Neuronal stem cell (in vitro differentiated cells): Measurements from ENCODE around the gene NSMCE1.
A peak's percentile ranks its signal among the peaks of the same experiment; 100 is the strongest.

ENCODE experiments used
- DNase-seq: peaks from one replicate; pipeline ENCODE4 v3.0.0-alpha.2; 2013; ENCODE audit warnings: low spot score
- H2AFZ ChIP-seq: one replicate; pipeline ENCODE4 v1.6.1; 2013; ENCODE audit warnings: mild to moderate bottlenecking, low read length, inconsistent platforms
- H2AK5ac ChIP-seq: 2 replicates; pipeline ENCODE4 v1.6.1; 2013; ENCODE audit warnings: low read depth, mild to moderate bottlenecking, inconsistent platforms, low read length, moderate library complexity, mixed read lengths
- H2BK120ac ChIP-seq: 2 replicates; pipeline ENCODE4 v1.6.1; 2013; ENCODE audit warnings: low read depth, mild to moderate bottlenecking, inconsistent platforms, low read length, moderate library complexity, mixed read lengths
- H2BK12ac ChIP-seq: one replicate; pipeline ENCODE4 v1.6.1; 2013; ENCODE audit warnings: low read length, inconsistent platforms
- H2BK15ac ChIP-seq: 2 replicates; pipeline ENCODE4 v1.6.1; 2013; ENCODE audit warnings: mild to moderate bottlenecking, low read length, inconsistent platforms, mixed read lengths
- H2BK5ac ChIP-seq: one replicate; pipeline ENCODE4 v1.6.1; 2013; ENCODE audit warnings: inconsistent platforms, mild to moderate bottlenecking, low read length, moderate library complexity
- H3K14ac ChIP-seq: one replicate; pipeline ENCODE4 v1.6.1; 2013; ENCODE audit warnings: low read length, inconsistent platforms
- H3K18ac ChIP-seq: 2 replicates; pipeline ENCODE4 v1.6.1; 2013; ENCODE audit warnings: low read length, inconsistent platforms
- H3K23ac ChIP-seq: 2 replicates; pipeline ENCODE4 v1.6.1; 2013; ENCODE audit warnings: low read depth, mild to moderate bottlenecking, mixed read lengths, low read length, inconsistent platforms; ENCODE audit not compliant: poor library complexity
- H3K27ac ChIP-seq: replicated peaks from 3 replicates; pipeline ENCODE4 v1.5.1; 2013; ENCODE audit warnings: low read length, inconsistent platforms
- H3K27me3 ChIP-seq, 3 experiments: 2 replicates each; pipeline ENCODE4 v1.6.1; 2013; ENCODE audit warnings: low read length in 3 of 3, mild to moderate bottlenecking in 2 of 3, inconsistent platforms in 1 of 3, low read depth in 1 of 3, mixed read lengths in 1 of 3, moderate library complexity in 1 of 3; ENCODE audit not compliant: control insufficient read depth in 3 of 3, insufficient read depth in 3 of 3
- H3K36me3 ChIP-seq, 2 donors: replicated peaks in 1 of 2; 2 replicates each; pipeline ENCODE4 v1.6.1; 2013; ENCODE audit warnings: low read length in 2 of 2; ENCODE audit not compliant: control insufficient read depth in 2 of 2, insufficient read depth in 2 of 2
- H3K4ac ChIP-seq: 2 replicates; pipeline ENCODE4 v1.6.1; 2013; ENCODE audit warnings: inconsistent platforms, mild to moderate bottlenecking, low read length, moderate library complexity
- H3K4me1 ChIP-seq, 2 donors: 1 replicate in 1 of 2; 2 replicates in 1 of 2; pipeline ENCODE4 v1.6.1; 2013; ENCODE audit warnings: low read length in 2 of 2, low read depth in 1 of 2; ENCODE audit not compliant: control insufficient read depth in 2 of 2, insufficient read depth in 1 of 2
- H3K4me2 ChIP-seq: one replicate; pipeline ENCODE4 v1.6.1; 2013; ENCODE audit warnings: mild to moderate bottlenecking, low read length, inconsistent platforms; ENCODE audit not compliant: insufficient read depth, poor library complexity, severe bottlenecking
- H3K4me3 ChIP-seq, 2 donors: 2 replicates each; pipeline ENCODE4 v1.5.1; 2013; ENCODE audit warnings: low read length in 2 of 2, mild to moderate bottlenecking in 2 of 2, inconsistent platforms in 1 of 2, moderate library complexity in 1 of 2
- H3K79me1 ChIP-seq: one replicate; pipeline ENCODE4 v1.6.1; 2013; ENCODE audit warnings: low read depth, mild to moderate bottlenecking, inconsistent platforms, low read length, moderate library complexity
- H3K9ac ChIP-seq: one replicate; pipeline ENCODE4 v1.6.1; 2013; ENCODE audit warnings: mild to moderate bottlenecking, low read depth, low read length, inconsistent platforms; ENCODE audit not compliant: poor library complexity
- H3K9me3 ChIP-seq, 2 donors: replicated peaks in 1 of 2; 2 replicates each; pipeline versions ENCODE3 to v1.6.1; 2013; ENCODE audit warnings: low read length in 2 of 2, mild to moderate bottlenecking in 2 of 2, inconsistent platforms in 1 of 2, low read depth in 1 of 2, mixed read lengths in 1 of 2, moderate library complexity in 1 of 2; ENCODE audit not compliant: control insufficient read depth in 2 of 2, insufficient read depth in 1 of 2
- H4K8ac ChIP-seq: one replicate; pipeline ENCODE4 v1.6.1; 2013; ENCODE audit warnings: low read depth, mild to moderate bottlenecking, inconsistent platforms, low read length, moderate library complexity
- H4K91ac ChIP-seq: one replicate; pipeline ENCODE4 v1.6.1; 2013; ENCODE audit warnings: low read length, low read depth, mild to moderate bottlenecking, inconsistent platforms; ENCODE audit not compliant: poor library complexity
- WGBS, 2 donors: extraction: QIAGEN DNeasy Blood & Tissue Kit; methylation state at CpG; one replicate each; pipeline ENCODE4 v1.1.7; 2013; ENCODE audit warnings: missing lambda C conversion rate in 2 of 2, mixed read lengths in 1 of 2; ENCODE audit not compliant: insufficient read length in 2 of 2, insufficient replicate concordance in 1 of 2; ENCODE audit errors: extremely low coverage in 2 of 2; 5-methylcytosine and 5-hydroxymethylcytosine counted together

The NSMCE1 gene

GRCh38 chr16:27238016-27238587 lies 30.5 kb downstream of the NSMCE1 start:
- Histone ChIP-seq H2AK5ac (peak overlapping the region; percentile 29), H3K4me1 (peaks cover 17 to 23% of the 10 kb centered on the region in 2 donors), H3K79me1 (no peaks in the 10 kb centered on the region), H3K4me2 (no peak overlapping the region), H3K18ac (peak overlapping the region; percentile 77), H2BK15ac (peak overlapping the region; percentile 65), H3K4ac (no peak overlapping the region), H2BK5ac (no peak overlapping the region), H3K9ac (no peak overlapping the region), H2AFZ (no peak overlapping the region), H3K27me3 (no peaks in the 10 kb centered on the region), H3K4me3 (no peak overlapping the region), H2BK120ac (no peak overlapping the region), H3K36me3 (peaks cover 0 to 28% of the 10 kb centered on the region in 2 donors), H4K8ac (no peak overlapping the region), H4K91ac (no peak overlapping the region), H3K9me3 (no peaks in the 10 kb centered on the region), H3K23ac (peak overlapping the region; percentile 59), H2BK12ac (no peak overlapping the region), H3K27ac (no peak overlapping the region), H3K14ac (no peak overlapping the region)
- WGBS, 2 donors = no CpG with 5 or more reads among the region's 16 CpGs
- no peak for DNase-seq

GRCh38 chr16:27237219-27238015 lies 31.2 kb downstream of the NSMCE1 start:
- H3K27ac ChIP-seq = peak overlapping the region; percentile 23
- H3K4ac ChIP-seq = no peak overlapping the region
- DNase-seq = no peak

GRCh38 chr16:27236635-27237218 lies 31.8 kb downstream of the NSMCE1 start:
- H2BK5ac ChIP-seq = no peak overlapping the region
- no peak overlapping the region for H2BK12ac ChIP-seq
- H2BK15ac ChIP-seq = no peak overlapping the region
- H3K4me1 ChIP-seq = peaks cover 12 to 18% of the 10 kb centered on the region in 2 donors
- no peak overlapping the region for H2BK120ac ChIP-seq
- H4K8ac ChIP-seq = no peak overlapping the region
- H3K18ac ChIP-seq = peak overlapping the region; percentile 76
- no peak overlapping the region for H3K23ac ChIP-seq
- H3K4me2 ChIP-seq = no peak overlapping the region
- H4K91ac ChIP-seq = no peak overlapping the region
- H3K4ac ChIP-seq = no peak overlapping the region
- no peak overlapping the region for H3K9ac ChIP-seq
- H3K79me1 ChIP-seq = no peaks in the 10 kb centered on the region
- no CpG with 5 or more reads among the region's 8 CpGs for WGBS, 2 donors
- no peaks in the 10 kb centered on the region for H3K9me3 ChIP-seq
- peaks cover 3 to 41% of the 10 kb centered on the region in 2 donors for H3K36me3 ChIP-seq
- no peak overlapping the region for H3K4me3 ChIP-seq
- H3K14ac ChIP-seq = no peak overlapping the region
- no peaks in the 10 kb centered on the region for H3K27me3 ChIP-seq
- H3K27ac ChIP-seq = no peak overlapping the region
- no peak for DNase-seq
- peak overlapping the region; percentile 57 for H2AFZ ChIP-seq
- no peak overlapping the region for H2AK5ac ChIP-seq

More at GRCh38 chr16:27237219-27238015, 31.2 kb downstream of the NSMCE1 start:
- Histone ChIP-seq H3K79me1 (no peaks in the 10 kb centered on the region), H4K8ac (no peak overlapping the region), H3K14ac (peak overlapping the region; percentile 39), H3K9me3 (no peaks in the 10 kb centered on the region), H3K18ac (peak overlapping the region; percentile 76), H3K4me1 (peaks cover 12 to 18% of the 10 kb centered on the region in 2 donors), H2AFZ (peak overlapping the region; percentile 57), H3K27me3 (no peaks in the 10 kb centered on the region), H2BK15ac (peak overlapping the region; percentile 65), H2BK5ac (no peak overlapping the region), H3K4me3 (no peak overlapping the region), H2BK120ac (no peak overlapping the region), H3K36me3 (peaks cover 2 to 35% of the 10 kb centered on the region in 2 donors), H3K9ac (peak overlapping the region; percentile 54), H2BK12ac (no peak overlapping the region), H2AK5ac (peak overlapping the region; percentile 5), H3K23ac (no peak overlapping the region), H3K4me2 (no peak overlapping the region), H4K91ac (no peak overlapping the region)
- no CpG with 5 or more reads among the region's 22 CpGs for WGBS, 2 donors

GRCh38 chr16:27235938-27236245 lies 32.7 kb downstream of the NSMCE1 start:
- no peak for DNase-seq
- no peak overlapping the region for H4K91ac ChIP-seq
- peaks cover 12 to 18% of the 10 kb centered on the region in 2 donors for H3K4me1 ChIP-seq
- H2BK120ac ChIP-seq = no peak overlapping the region
- H3K23ac ChIP-seq = no peak overlapping the region
- no peaks in the 10 kb centered on the region for H3K27me3 ChIP-seq
- H3K4ac ChIP-seq = no peak overlapping the region
- no peak overlapping the region for H3K4me2 ChIP-seq
- H2AK5ac ChIP-seq = peak overlapping the region; percentile 57
- peaks cover 5 to 39% of the 10 kb centered on the region in 2 donors for H3K36me3 ChIP-seq
- peak overlapping the region; percentile 72 for H3K14ac ChIP-seq
- no peak overlapping the region for H3K4me3 ChIP-seq
- H2BK12ac ChIP-seq = no peak overlapping the region
- H4K8ac ChIP-seq = no peak overlapping the region
- no peak overlapping the region for H2AFZ ChIP-seq
- no peak overlapping the region for H3K9ac ChIP-seq
- no peaks in the 10 kb centered on the region for H3K79me1 ChIP-seq
- H3K27ac ChIP-seq = no peak overlapping the region
- peak overlapping the region; percentile 57 for H3K18ac ChIP-seq
- no peak overlapping the region for H2BK5ac ChIP-seq
- H3K9me3 ChIP-seq = no peaks in the 10 kb centered on the region
- peak overlapping the region; percentile 50 for H2BK15ac ChIP-seq
- WGBS, 2 donors = no CpG with 5 or more reads among the region's 8 CpGs
